Dendritic cell treated with granulocyte-macrophage colony-stimulating factor and Interleukin-4, amounts not matched to agents 40 ng/mL and 50 ng/mL, for 4 days (primary cell): ENCODE measurements around the gene ECHS1.

Source experiments
- H3K27ac Mint-ChIP-seq: one replicate; pipeline ENCODE4 v1.8.0; 2022; ENCODE audit warnings: mild to moderate bottlenecking, mixed read lengths
- H3K27me3 Mint-ChIP-seq: one replicate; pipeline ENCODE4 v1.8.0; 2022; ENCODE audit warnings: mild to moderate bottlenecking, mixed read lengths
- H3K36me3 Mint-ChIP-seq: one replicate; pipeline ENCODE4 v1.8.0; 2022; ENCODE audit warnings: low read depth, mixed read lengths
- H3K4me1 Mint-ChIP-seq: one replicate; pipeline ENCODE4 v1.8.0; 2022; ENCODE audit warnings: low read depth, mixed read lengths
- H3K4me3 Mint-ChIP-seq: one replicate; pipeline ENCODE4 v1.8.0; 2022; ENCODE audit warnings: mild to moderate bottlenecking, moderate library complexity, mixed read lengths
- H3K9me3 Mint-ChIP-seq: one replicate; pipeline ENCODE4 v1.8.0; 2022; ENCODE audit warnings: mixed read lengths
- intact Hi-C: fragments of 100-400 bp; cut with micrococcal nuclease; formaldehyde crosslinking; loops from one replicate; pipeline ENCODE4 v1.15.0; 2022

ECHS1 gene

DNA sequence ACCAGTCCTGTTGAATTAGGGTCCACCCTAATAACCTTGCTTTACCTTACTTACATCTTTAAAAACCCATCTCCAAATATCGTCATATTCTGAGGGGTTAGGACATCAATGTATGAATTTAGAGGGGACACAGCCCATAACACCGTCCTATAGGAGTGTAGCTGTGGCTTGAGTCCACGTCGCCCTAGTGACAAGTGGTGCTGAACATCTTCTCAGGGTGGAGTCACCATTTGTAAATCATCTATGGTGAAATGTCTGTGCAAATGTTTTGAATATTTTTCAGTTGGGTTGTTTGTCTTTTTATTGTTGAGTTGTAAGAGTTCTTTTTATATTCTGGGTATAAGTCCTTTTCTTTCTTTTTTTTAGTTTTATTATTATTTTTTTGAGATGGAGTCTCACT, 31.2 kb downstream of the ECHS1 start:
- Mint-ChIP-seq H3K4me1 (no peaks in the 10 kb centered on the region), H3K27ac (no peak overlapping the region), H3K9me3 (no peaks in the 10 kb centered on the region), H3K36me3 (no peaks in the 10 kb centered on the region), H3K4me3 (no peak overlapping the region), H3K27me3 (peaks cover 45% of the 10 kb centered on the region)
- intact Hi-C loops, result no loop called here

DNA sequence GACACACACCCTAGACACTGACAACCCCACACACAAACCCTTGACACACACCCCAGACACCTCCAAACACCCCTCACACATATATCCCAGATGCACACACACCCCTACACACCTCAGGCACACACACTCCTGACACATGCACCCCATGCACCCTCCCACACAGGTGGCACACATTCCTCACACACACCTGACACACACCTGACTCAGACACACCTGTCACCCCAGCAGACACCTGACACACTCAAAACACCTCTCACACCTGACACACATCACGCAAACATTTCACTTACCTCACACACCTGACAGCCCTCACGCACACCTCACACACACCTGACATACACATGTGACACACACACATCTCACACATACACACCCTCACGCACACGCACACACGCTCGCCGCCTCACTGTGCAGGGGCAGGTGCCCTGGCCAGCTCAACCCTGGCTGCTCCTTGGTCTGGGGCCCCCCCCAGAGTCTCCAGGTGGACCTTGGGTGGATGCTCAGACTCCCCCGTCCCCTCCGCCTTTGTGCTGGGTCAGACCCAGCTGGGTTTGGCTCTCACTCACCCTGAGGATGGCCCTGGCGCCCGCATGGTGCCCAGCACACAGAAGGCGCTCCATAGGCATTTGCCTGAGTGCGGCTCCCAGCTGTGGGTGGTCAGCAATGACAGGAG, 33.3 kb downstream of the ECHS1 start:
- Mint-ChIP-seq H3K27me3 (peaks cover 37% of the 10 kb centered on the region), H3K27ac (no peak overlapping the region), H3K4me1 (peaks cover 2% of the 10 kb centered on the region), H3K9me3 (no peaks in the 10 kb centered on the region), H3K36me3 (no peaks in the 10 kb centered on the region), H3K4me3 (no peak overlapping the region)
- intact Hi-C loops, result no loop called here

DNA sequence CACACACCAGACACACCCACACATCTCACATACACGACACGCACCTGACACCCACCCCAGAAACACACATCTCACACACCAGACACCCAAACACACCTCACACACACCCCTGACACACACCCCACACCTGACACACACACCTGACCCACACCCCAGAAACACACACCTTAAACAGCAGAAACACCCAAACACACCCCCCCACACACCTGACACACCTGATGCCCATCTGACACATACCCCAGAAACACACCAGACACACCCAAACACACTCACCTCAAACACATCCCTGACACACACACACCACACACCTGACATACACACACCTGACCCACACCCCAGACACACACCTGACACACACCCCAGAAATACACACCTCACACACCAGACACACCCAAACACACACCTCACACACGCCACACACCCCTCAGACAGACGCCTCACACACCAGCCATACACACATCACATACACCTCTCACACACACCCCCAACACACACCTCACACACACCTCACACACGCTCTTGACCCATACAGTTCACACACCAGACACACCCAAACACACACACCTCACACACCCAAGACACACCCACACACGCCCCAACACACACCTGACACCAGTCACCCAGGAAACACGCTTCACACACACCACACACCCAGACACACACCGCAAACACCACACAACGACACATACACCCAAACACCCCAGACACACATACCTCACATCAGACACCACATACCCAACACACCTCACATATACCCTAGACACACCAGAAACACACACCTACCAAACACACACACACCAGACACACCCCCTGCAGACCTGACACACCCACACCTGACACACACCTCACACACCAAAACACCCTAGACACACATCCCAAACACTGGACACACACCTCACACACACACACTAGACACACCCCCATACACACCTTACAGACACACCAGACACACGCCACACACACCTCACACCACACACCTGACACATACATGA, 34.8 kb downstream of the ECHS1 start:
- Mint-ChIP-seq H3K27me3 (peaks cover 34% of the 10 kb centered on the region), H3K27ac (no peak overlapping the region), H3K4me1 (peaks cover 5% of the 10 kb centered on the region), H3K4me3 (no peak overlapping the region), H3K36me3 (no peaks in the 10 kb centered on the region), H3K9me3 (no peaks in the 10 kb centered on the region)
- intact Hi-C loops, result no loop called here

DNA sequence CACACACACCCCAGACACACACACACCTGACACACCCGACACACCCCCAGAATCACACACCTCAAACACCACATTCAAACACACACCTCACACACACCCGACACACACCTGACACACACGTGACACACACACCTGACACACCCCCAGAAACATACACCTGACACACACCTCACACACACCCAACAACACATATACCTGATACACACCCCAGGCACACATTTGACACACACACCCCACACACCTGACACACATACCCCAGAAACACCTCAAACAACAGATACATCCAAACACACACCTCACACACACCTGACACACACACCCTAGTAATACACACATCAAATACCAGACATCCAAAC, 35.8 kb downstream of the ECHS1 start:
- Mint-ChIP-seq H3K9me3 (no peaks in the 10 kb centered on the region), H3K4me3 (no peak overlapping the region), H3K4me1 (peaks cover 11% of the 10 kb centered on the region), H3K27me3 (peaks cover 38% of the 10 kb centered on the region), H3K27ac (no peak overlapping the region), H3K36me3 (no peaks in the 10 kb centered on the region)
- intact Hi-C loops, result no loop called here

DNA sequence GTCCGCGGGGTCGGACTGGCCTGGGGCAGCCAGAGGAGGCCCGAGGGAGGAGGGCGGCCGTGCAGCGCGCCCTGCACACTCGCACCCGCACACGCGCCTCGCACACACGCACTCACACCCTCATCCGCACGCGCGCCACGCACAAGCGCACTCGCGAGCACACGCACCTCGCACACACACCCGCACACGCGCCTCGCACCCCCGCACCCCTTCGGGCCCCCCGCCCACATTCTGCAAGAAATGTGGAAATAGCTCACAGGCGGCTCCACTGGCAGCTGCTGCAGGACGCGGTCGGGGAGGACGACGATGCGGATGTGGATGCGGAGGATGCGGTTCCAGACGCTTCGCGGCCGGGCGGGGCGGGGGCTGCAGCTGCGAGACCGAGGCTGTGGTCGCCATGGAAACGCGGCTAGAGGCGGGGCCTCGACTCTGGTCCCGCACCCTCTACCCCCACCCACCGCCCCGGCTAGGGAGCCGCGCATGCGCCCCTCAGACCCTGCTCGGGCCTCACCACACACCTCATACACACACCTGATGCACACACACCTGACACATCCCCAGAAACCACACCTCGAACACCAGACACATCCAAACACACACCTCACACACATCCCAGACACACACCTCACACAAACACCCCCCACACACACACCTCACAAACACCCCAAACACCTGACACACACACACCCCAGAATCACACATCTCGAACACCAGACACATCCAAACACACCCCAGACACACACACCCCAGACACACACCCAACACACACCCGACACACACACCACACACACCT, 36.4 kb downstream of the ECHS1 start, which contains the start of gene CALY:
Gene CALY, minus strand, starts transcription at position 320 of the 793 bp plus-strand sequence. CDS start 7,907 bp downstream, outside the sequence.
- Mint-ChIP-seq H3K4me3 (peak within 1 kb of the TSS; percentile 38), H3K4me1 (peaks cover 12% of the 10 kb centered on the region), H3K27me3 (peaks cover 40% of the 10 kb centered on the region), H3K36me3 (no peaks in the 10 kb centered on the region), H3K27ac (no peak within 1 kb of the TSS), H3K9me3 (no peaks in the 10 kb centered on the region)
- intact Hi-C loops, result no loop called here

DNA sequence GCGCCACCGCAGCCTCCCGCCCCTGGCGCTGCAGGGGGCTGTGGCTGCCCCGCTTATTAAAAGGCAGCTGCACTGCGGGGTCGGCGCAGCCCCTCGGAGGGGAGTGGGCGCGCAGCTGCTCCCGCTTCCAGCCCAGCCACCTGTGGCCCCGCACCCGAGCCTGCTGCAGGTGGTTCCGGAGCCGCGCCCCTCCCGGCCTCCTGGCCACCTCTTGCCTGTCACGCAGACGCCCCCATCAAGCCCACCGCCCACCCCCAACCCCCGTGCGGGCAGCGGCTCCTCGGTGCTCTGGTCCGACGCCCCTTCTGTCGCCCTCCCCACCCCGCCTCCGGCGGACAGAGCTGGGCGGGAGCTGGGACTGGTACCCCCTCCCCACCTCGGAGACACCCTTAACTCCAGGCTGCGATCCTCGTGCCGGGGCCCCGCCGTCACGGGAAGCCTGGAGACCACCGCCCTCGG, 37.0 kb downstream of the ECHS1 start:
- Mint-ChIP-seq H3K27ac (no peak overlapping the region), H3K4me3 (no peak overlapping the region), H3K36me3 (no peaks in the 10 kb centered on the region), H3K9me3 (no peaks in the 10 kb centered on the region), H3K4me1 (peaks cover 12% of the 10 kb centered on the region), H3K27me3 (peaks cover 40% of the 10 kb centered on the region)
- intact Hi-C loops, result no loop called here

DNA sequence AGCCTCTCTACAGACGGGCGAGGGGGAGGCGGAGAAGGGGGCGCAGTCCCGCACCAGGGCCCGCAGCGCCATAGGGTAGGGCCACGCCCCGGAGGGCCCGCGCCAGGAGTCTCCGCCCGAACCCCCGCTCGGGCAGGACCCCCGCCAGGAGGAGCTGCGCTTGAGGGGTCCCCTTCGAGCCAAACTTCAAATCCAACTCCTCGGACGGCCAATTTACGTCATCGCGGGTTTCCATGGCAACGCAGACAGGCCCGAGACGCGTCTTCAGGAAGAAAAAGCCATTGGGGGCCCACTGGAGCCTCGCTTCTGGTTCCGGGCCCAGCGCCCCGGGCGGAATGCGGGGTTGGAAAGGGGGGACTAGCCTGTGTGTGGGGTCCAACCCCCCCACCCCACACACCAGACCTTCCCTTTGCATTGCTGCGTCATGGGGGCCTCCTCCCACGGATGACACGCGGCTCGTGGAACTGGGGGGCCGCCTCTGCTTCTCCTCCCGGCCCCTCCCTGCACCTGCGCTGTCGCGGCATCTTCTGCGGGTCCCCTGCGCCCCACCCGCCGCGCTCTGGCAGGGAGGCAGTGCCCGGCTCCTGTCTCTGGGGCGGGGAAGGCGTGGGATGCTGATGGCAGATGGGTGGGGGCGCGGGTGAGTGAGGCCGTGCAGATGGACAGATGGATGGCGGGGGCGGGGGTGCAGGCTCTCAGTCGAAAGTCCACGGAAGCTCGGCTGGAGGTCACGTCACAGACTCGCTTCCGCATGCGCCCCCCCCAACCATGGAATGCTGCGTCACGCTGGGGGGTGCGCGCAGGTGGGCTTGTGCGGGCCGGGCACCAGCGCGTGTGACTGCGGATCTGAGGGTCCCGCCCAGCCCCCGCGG, 37.7 kb downstream of the ECHS1 start:
- no peaks in the 10 kb centered on the region for H3K9me3 Mint-ChIP-seq
- no peaks in the 10 kb centered on the region for H3K36me3 Mint-ChIP-seq
- no peak overlapping the region for H3K27ac Mint-ChIP-seq
- peaks cover 44% of the 10 kb centered on the region for H3K27me3 Mint-ChIP-seq
- peak overlapping the region; percentile 38 for H3K4me3 Mint-ChIP-seq
- H3K4me1 Mint-ChIP-seq, result peaks cover 12% of the 10 kb centered on the region
- intact Hi-C loops, result no loop called here

DNA sequence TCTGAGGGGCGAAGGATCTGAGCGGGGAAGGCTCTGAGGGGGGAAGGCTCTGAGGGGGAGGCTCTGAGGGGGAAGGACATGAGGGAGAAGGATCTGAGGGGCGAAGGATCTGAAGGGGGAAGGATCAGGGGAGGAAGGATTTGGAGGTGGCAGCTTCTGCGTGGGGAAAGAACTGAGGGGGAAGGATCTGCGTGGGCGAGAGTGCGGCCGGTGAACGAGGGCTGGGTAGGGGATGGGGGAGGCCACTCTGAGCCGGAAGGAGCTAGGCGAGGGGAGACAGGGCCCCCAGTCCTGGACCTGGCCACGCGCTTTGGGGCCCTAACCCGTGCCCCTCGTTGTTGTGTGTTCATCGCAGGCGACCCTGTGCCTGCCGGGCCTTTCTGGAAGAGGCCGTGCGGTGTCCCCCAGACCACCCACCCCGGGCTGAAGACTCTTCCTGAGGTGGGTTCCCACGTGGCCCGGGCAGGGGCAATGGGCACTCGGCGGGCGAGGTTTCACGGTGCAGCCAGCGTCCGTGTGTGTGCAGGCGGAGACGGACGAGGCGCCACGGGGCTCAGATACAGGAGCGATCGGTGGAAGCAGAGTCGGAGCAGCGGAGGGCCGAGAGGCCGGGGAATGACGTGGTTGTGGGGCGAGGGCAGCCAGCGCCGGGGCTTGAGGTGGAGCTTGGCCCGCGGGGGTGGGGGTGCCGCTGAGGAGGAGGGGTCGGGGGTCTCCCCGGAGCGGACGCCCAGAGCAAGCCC, 38.5 kb downstream of the ECHS1 start:
- intact Hi-C loops, result no loop called here
- Mint-ChIP-seq H3K27me3 (peaks cover 50% of the 10 kb centered on the region), H3K4me1 (peaks cover 16% of the 10 kb centered on the region), H3K4me3 (peak overlapping the region; percentile 58), H3K27ac (no peak overlapping the region), H3K36me3 (no peaks in the 10 kb centered on the region), H3K9me3 (no peaks in the 10 kb centered on the region)

DNA sequence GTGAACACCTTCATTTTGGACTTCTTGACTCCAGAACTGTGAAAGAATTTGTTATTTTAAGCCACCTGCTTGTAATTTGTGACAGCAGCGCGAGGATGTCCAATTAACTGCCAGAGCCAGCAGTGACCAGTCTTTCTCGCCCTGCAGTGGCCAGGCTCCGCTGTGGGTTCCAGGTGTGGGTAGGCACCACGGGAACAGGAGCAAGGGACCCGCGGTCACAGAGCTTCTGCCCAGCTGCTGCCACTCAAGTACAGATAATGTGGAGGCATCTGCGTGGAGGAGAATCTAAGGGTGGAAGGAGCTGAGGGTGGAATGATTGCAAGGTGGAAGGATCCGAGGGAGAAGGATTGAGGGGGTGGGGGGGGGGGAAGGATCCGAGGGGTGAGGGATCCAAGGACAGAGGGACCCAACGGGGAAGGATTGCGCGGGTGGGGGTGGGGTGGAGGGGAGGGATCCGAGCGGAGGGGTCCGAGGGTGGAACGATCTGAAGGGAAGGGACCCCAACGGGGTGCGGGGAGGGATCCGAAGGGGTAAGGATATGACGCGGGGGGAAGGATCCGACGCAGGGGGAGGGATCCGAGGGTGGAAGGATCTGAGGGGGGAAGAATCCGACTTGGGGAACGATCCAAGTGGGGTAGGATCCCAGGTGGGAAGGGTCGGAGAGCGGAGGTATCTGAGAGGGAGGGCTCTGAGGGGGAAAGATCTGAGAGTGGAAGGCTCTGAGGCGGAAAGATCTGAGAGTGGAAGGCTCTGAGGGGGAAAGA, 40.0 kb downstream of the ECHS1 start:
- Mint-ChIP-seq H3K4me1 (peaks cover 17% of the 10 kb centered on the region), H3K27me3 (peaks cover 66% of the 10 kb centered on the region), H3K9me3 (no peaks in the 10 kb centered on the region), H3K36me3 (no peaks in the 10 kb centered on the region), H3K4me3 (no peak overlapping the region), H3K27ac (no peak overlapping the region)
- intact Hi-C loops, result no loop called here

DNA sequence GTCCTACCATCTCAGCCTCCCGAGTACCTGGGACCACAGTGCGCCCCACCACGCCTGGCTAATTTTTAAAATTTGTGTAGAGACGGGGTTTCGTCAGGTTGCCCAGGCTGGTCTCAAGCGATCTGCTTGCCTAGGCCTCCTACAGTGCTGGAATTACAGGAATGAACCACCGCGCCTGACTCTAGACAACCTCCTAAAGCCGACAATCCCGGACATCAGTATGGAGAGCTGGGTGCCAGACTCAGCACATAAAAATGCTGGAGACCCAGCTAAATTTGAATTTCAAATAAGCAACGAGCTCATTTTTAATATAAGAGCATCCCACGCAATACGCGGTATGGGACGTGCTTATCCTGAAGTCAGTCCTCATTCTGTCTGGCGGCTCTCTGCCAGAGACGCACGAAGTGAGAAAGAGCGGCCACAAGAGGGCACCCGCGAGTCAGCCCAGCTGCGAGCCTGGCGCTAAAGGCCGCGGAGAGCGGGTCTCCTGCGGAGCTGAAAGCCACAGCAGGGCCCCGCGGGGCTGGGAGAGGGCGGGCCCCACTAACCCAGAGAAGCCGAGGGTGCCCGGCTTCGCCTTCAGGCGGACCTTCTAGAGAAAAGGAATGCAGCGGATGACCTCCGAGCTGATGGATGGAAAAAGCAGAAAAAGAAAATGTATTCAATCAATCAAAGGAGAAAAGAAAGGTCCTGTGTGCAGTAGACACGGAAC, 43.5 kb downstream of the ECHS1 start:
- intact Hi-C loops, result loop anchor here (5.0 kb wide), 1 partner anchor 188 kb away; no protein-coding TSS in a partner anchor
- no peaks in the 10 kb centered on the region for H3K9me3 Mint-ChIP-seq
- peak overlapping the region; percentile 68 for H3K4me3 Mint-ChIP-seq
- peaks cover 86% of the 10 kb centered on the region for H3K27me3 Mint-ChIP-seq
- no peak overlapping the region for H3K27ac Mint-ChIP-seq
- peaks cover 28% of the 10 kb centered on the region for H3K4me1 Mint-ChIP-seq
- H3K36me3 Mint-ChIP-seq, result no peaks in the 10 kb centered on the region

DNA sequence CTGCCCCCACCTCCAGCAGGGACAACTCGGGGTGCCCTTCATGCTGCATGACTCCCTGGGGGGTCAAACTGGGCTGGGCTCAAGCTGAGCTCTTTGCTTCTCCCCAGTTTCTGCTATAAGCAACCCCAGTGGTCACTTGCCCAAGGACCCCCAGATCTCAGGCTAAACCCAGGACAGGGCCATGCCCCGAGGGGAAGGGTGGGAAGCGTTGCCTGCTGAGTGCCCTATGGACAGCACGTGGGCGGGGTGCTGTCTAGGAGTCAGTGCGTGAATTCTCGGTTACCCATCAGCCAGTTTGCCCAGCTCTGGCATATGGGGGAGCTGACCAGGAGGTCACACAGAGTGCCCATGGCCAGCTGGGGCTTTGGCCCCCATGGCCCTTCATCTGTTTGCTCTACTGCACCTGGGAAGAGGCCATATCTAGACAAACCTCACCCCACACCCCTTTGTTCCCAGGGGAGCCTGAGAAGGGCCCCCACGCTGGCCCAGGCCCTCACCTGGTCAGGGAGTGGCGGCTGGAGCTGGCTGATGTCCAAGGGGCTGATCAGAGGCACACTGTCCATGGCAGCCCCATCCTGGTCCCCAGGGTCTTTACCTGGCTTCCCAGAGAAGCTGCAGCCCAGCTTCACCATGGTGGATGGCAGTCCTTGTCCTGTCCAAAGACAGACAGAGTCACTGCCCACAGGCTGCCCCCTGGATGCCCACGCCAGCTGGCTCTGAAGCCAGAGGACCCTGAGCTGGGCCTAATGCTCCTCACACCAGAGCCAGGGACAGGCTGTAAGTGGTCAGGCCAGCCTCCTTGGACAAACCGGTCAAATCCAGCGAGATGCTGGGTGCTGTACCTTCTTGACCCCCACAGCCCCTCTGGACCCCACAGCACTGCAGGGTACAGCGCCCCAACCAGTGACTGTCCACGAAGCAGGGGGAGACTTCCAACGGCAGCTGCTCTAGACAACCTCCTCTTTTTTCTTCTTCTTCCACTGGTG, 44.5 kb downstream of the ECHS1 start:
- intact Hi-C loops, result loop anchor here (5.0 kb wide), 1 partner anchor 189 kb away; no protein-coding TSS in a partner anchor
- Mint-ChIP-seq H3K4me3 (no peak overlapping the region), H3K27ac (no peak overlapping the region), H3K9me3 (no peaks in the 10 kb centered on the region), H3K36me3 (no peaks in the 10 kb centered on the region), H3K4me1 (peaks cover 26% of the 10 kb centered on the region), H3K27me3 (peaks cover 85% of the 10 kb centered on the region)
